K562 (cell line): ENCODE data around the gene CHD3. TPM values are rescaled to one million over a fixed set of nuclear protein-coding genes. Genes with fewer than 3 reads are reported as not detected.

Source experiments
- CEBPB ChIP-seq: fragments of 450-650 bp; IDR thresholded peaks from 2 replicates; pipeline ENCODE4 v1.6.1; 2016; ENCODE audit warnings: missing genetic modification characterization, missing compliant biosample characterization
- CXXC5 ChIP-seq: fragments of 250-450 bp; sonication (Bioruptor Pico); IDR thresholded peaks from 2 replicates; pipeline ENCODE4 v1.8.0; 2022; ENCODE audit warnings: inconsistent platforms, mild to moderate bottlenecking, moderate library complexity
- GABPB2 ChIP-seq: fragments of 250-450 bp; sonication (Bioruptor Pico); conservative IDR thresholded peaks from 2 replicates; pipeline ENCODE4 v1.5.1; 2021; ENCODE audit warnings: mild to moderate bottlenecking
- KLF13 ChIP-seq: fragments of 450-650 bp; IDR thresholded peaks from 2 replicates; pipeline ENCODE4 v1.6.1; 2016; ENCODE audit warnings: missing genetic modification characterization, low read depth, mild to moderate bottlenecking, missing compliant biosample characterization, moderate library complexity, borderline replicate concordance
- MEF2A ChIP-seq: IDR thresholded peaks from 2 replicates; pipeline ENCODE4 v1.6.1; 2011; ENCODE audit warnings: low read depth, mild to moderate bottlenecking, low read length, moderate library complexity; ENCODE audit not compliant: control insufficient read depth
- NFIC ChIP-seq: fragments of 450-650 bp; IDR thresholded peaks from 2 replicates; pipeline ENCODE4 v1.6.1; 2017; ENCODE audit warnings: mild to moderate bottlenecking, inconsistent platforms
- SIN3A ChIP-seq, 2 experiments: fragments of 150-350 bp in 1 of 2; IDR thresholded peaks; 2 replicates each; pipeline ENCODE4 v1.6.1; 2011 to 2016; ENCODE audit warnings: borderline replicate concordance in 2 of 2, low read depth in 2 of 2, low read length in 2 of 2, mild to moderate bottlenecking in 2 of 2, moderate library complexity in 2 of 2; ENCODE audit not compliant: control insufficient read depth in 1 of 2
- SMAD1 ChIP-seq: fragments of 150-350 bp; IDR thresholded peaks from 2 replicates; pipeline ENCODE4 v1.6.1; 2014; ENCODE audit warnings: low read length, low read depth; ENCODE audit not compliant: partially characterized antibody
- SMARCE1 ChIP-seq: fragments of 450-650 bp; IDR thresholded peaks from 2 replicates; pipeline ENCODE4 v1.7.1; 2016; ENCODE audit warnings: mild to moderate bottlenecking
- ZFX ChIP-seq: sonication (generic); formaldehyde crosslinking; IDR thresholded peaks from 2 replicates; pipeline ENCODE4 v1.8.0; 2022; ENCODE audit warnings: mild to moderate bottlenecking, missing genetic modification reagents, moderate library complexity
- ZNF12 ChIP-seq: sonication (generic); formaldehyde crosslinking; IDR thresholded peaks from 2 replicates; pipeline ENCODE4 v1.4.0; 2020; ENCODE audit warnings: mild to moderate bottlenecking, missing genetic modification reagents
- ZNF507 ChIP-seq: conservative IDR thresholded peaks from 2 replicates; pipeline ENCODE4 v1.6.1; 2017; ENCODE audit warnings: missing genetic modification characterization, missing compliant biosample characterization
- ZNF561 ChIP-seq: fragments of 450-650 bp; formaldehyde crosslinking; conservative IDR thresholded peaks from 2 replicates; pipeline ENCODE4 v1.4.0; 2020; ENCODE audit warnings: mild to moderate bottlenecking, moderate library complexity
- ZNF75A ChIP-seq: fragments of 450-650 bp; formaldehyde crosslinking; IDR thresholded peaks from 2 replicates; pipeline ENCODE4 v1.4.0; 2020; ENCODE audit warnings: mild to moderate bottlenecking
- polyA plus RNA-seq, 8 experiments: library from polyadenylated mRNA; depleted of rRNA in 4 of 8; stranded (reverse) in 5 of 8; unstranded in 3 of 8; fragments of >200 nt; fragmentation: Nextera tagmentation in 2 of 8; fragmentation: Illumina TruSeq in 1 of 8; extraction: Ambion mirVana in 2 of 8; extraction: Trizol in 1 of 8; gene quantifications; 2 replicates each; pipeline versions ENCODE4 v1.2.1 to v1.2.3, GENCODE V29; 2011 to 2014; ENCODE audit warnings: inconsistent platforms in 1 of 8, missing spikeins in 1 of 8
- total RNA-seq, 7 experiments: library from RNA; depleted of rRNA in 6 of 7; stranded (reverse); fragments of >200 nt in 6 of 7; fragmentation: Illumina TruSeq in 2 of 7; extraction: Trizol in 2 of 7; gene quantifications; 2 replicates each; pipeline versions ENCODE4 v1.2.1 to v1.2.3, GENCODE V29; 2011 to 2021; ENCODE audit warnings: low replicate concordance in 1 of 7
- TF ChIP-seq, protein P1 (sequence below): fragments of 450-650 bp; IDR thresholded peaks from 2 replicates; pipeline ENCODE4 v1.6.1; 2017; ENCODE audit warnings: antibody characterized with exemption
- TF ChIP-seq, protein P2 (sequence below): sonication (generic); formaldehyde crosslinking; IDR thresholded peaks from 2 replicates; pipeline ENCODE4 v1.9.0; 2022; ENCODE audit warnings: mild to moderate bottlenecking, missing genetic modification reagents
- TF ChIP-seq, protein P3 (sequence below): sonication (generic); formaldehyde crosslinking; IDR thresholded peaks from 2 replicates; pipeline ENCODE4 v1.8.0; 2022; ENCODE audit warnings: missing genetic modification reagents, mild to moderate bottlenecking, moderate library complexity, borderline replicate concordance
- TF ChIP-seq, protein P4 (sequence below): fragments of 450-650 bp; IDR thresholded peaks from one replicate; pipeline ENCODE4 v1.6.1; 2018; ENCODE audit warnings: mild to moderate bottlenecking, moderate library complexity; ENCODE audit not compliant: partially characterized antibody
- TF ChIP-seq, protein P5 (sequence below), 2 experiments: fragments of 450-650 bp in 1 of 2; IDR thresholded peaks; 2 replicates each; pipeline ENCODE4 v1.6.1; 2011 to 2017; ENCODE audit warnings: low read depth in 2 of 2, antibody characterized with exemption in 1 of 2, borderline replicate concordance in 1 of 2, low read length in 1 of 2, mild to moderate bottlenecking in 1 of 2, mixed read lengths in 1 of 2; ENCODE audit not compliant: control insufficient read depth in 1 of 2

CHD3 gene
- total and polyA plus RNA-seq, 9 of the 15 experiments (the other 6 are each of a cell fraction or from before 2014, with no cell fraction given), result 0.39 to 38.2 (median 21.2) TPM

DNA sequence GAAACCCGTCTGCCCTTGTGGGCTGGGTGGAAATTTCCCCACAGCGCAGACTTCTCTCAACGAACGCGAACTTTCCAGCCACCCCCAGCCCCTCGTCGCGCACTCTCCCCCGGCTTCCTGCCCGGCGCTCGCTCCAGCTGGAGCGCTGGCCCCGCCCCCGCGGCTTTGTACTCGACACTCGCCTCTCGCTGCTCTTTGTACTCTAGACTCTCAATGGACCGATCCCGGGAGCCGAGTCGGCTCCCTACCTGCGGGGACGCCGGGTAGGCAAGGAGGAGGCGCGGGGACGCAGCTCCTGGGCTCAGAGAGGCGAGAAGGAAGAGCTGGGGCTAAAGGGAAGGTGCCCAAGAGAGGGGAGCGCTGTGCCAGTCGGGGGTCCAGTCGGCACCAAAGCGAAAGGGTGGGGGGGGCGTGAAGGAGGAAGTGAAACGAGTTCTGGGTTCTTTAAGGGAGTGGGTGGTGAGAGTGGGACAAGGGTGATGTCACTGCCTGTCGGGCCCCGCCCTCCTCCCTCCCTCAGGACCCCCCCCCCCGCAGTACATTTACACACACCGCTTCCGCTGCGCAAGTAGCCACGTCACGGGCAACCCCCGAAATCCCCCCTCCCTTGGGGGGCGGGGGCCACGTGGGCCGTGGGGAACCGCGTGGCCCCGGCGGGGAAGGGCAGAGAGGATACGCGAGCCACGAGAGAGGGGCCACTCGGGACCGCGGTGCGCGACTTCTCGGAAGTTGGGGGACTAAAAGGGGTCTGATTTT, 44.9 kb upstream of the CHD3 start (continued):
- TF ChIP-seq ZNF507 (tag) (no peak), MEF2A (no peak), ZNF561 (CRISPR knock-in tag) (no peak), SMARCE1 (no peak), SMAD1 (peak; percentile 10), ZFX (no peak), GABPB2 (CRISPR knock-in tag) (no peak), ZNF12 (CRISPR knock-in tag) (no peak), SIN3A (IDR thresholded peaks at IDR 0.05; ENCODE audit: borderline replicate concordance in 2 of 2, control insufficient read depth in 1 of 2, low read depth in 2 of 2, low read length in 2 of 2) (peak; percentile 75 to 84; a peak in 2 of 4 replicates), CXXC5 (CRISPR knock-in tag) (0 out of 2 replicates have a peak, but pooled peaks have one; percentile 11), ZNF75A (no peak), NFIC (no peak), CEBPB (tag) (no peak), KLF13 (tag) (peak; percentile 52; the same call in 1 of the 2 replicates)
- TF ChIP-seq, protein P1, sequence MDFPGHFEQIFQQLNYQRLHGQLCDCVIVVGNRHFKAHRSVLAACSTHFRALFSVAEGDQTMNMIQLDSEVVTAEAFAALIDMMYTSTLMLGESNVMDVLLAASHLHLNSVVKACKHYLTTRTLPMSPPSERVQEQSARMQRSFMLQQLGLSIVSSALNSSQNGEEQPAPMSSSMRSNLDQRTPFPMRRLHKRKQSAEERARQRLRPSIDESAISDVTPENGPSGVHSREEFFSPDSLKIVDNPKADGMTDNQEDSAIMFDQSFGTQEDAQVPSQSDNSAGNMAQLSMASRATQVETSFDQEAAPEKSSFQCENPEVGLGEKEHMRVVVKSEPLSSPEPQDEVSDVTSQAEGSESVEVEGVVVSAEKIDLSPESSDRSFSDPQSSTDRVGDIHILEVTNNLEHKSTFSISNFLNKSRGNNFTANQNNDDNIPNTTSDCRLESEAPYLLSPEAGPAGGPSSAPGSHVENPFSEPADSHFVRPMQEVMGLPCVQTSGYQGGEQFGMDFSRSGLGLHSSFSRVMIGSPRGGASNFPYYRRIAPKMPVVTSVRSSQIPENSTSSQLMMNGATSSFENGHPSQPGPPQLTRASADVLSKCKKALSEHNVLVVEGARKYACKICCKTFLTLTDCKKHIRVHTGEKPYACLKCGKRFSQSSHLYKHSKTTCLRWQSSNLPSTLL, result no peak
- TF ChIP-seq, protein P2, sequence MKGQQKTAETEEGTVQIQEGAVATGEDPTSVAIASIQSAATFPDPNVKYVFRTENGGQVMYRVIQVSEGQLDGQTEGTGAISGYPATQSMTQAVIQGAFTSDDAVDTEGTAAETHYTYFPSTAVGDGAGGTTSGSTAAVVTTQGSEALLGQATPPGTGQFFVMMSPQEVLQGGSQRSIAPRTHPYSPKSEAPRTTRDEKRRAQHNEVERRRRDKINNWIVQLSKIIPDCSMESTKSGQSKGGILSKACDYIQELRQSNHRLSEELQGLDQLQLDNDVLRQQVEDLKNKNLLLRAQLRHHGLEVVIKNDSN, result peak; percentile 55
- TF ChIP-seq, protein P3, sequence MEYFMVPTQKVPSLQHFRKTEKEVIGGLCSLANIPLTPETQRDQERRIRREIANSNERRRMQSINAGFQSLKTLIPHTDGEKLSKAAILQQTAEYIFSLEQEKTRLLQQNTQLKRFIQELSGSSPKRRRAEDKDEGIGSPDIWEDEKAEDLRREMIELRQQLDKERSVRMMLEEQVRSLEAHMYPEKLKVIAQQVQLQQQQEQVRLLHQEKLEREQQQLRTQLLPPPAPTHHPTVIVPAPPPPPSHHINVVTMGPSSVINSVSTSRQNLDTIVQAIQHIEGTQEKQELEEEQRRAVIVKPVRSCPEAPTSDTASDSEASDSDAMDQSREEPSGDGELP (CRISPR knock-in tag), result peak; percentile 97
- TF ChIP-seq, protein P4, sequence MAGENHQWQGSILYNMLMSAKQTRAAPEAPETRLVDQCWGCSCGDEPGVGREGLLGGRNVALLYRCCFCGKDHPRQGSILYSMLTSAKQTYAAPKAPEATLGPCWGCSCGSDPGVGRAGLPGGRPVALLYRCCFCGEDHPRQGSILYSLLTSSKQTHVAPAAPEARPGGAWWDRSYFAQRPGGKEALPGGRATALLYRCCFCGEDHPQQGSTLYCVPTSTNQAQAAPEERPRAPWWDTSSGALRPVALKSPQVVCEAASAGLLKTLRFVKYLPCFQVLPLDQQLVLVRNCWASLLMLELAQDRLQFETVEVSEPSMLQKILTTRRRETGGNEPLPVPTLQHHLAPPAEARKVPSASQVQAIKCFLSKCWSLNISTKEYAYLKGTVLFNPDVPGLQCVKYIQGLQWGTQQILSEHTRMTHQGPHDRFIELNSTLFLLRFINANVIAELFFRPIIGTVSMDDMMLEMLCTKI, result no peak
- TF ChIP-seq, protein P5, sequence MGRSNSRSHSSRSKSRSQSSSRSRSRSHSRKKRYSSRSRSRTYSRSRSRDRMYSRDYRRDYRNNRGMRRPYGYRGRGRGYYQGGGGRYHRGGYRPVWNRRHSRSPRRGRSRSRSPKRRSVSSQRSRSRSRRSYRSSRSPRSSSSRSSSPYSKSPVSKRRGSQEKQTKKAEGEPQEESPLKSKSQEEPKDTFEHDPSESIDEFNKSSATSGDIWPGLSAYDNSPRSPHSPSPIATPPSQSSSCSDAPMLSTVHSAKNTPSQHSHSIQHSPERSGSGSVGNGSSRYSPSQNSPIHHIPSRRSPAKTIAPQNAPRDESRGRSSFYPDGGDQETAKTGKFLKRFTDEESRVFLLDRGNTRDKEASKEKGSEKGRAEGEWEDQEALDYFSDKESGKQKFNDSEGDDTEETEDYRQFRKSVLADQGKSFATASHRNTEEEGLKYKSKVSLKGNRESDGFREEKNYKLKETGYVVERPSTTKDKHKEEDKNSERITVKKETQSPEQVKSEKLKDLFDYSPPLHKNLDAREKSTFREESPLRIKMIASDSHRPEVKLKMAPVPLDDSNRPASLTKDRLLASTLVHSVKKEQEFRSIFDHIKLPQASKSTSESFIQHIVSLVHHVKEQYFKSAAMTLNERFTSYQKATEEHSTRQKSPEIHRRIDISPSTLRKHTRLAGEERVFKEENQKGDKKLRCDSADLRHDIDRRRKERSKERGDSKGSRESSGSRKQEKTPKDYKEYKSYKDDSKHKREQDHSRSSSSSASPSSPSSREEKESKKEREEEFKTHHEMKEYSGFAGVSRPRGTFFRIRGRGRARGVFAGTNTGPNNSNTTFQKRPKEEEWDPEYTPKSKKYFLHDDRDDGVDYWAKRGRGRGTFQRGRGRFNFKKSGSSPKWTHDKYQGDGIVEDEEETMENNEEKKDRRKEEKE (IDR thresholded peaks at IDR 0.05; ENCODE audit: borderline replicate concordance in 1 of 2, control insufficient read depth in 1 of 2, low read depth in 2 of 2, low read length in 1 of 2), result no peak
